Measurements from ENCODE around the gene AQP10.
A peak's percentile ranks its signal among the peaks of the same experiment; 100 is the strongest.
"Not testable (repeated sequence)": the region's sequence is repeated elsewhere in the genome, so short reads cannot be mapped to it uniquely, and the experiment has no call there.

AQP10 gene

GRCh38 chr1:154316704-154317103 lies 4.2 kb upstream of the AQP10 start:
- H3K4me3 ChIP-seq (ENCODE audit: control insufficient read depth, low read depth, low read length) = no peak overlapping the region
- DNase-seq (ENCODE audit: low read depth) = no peak
- TF ChIP-seq CTCF (IDR thresholded peaks at IDR 0.05; ENCODE audit: control insufficient read depth, insufficient read depth, low read depth, low read length, missing control alignments) = no peak

GRCh38 chr1:154318386-154318785 lies 2.5 kb upstream of the AQP10 start:
- DNase-seq (ENCODE audit: low read depth) = no peak
- no peak for TF ChIP-seq CTCF (IDR thresholded peaks at IDR 0.05; ENCODE audit: control insufficient read depth, insufficient read depth, low read depth, low read length, missing control alignments)

GRCh38 chr1:154321609-154321934 lies 679 bp downstream of the AQP10 start:
- H3K4me3 ChIP-seq (ENCODE audit: control insufficient read depth, low read depth, low read length); DNase-seq (ENCODE audit: low read depth): not testable (repeated sequence)

More at GRCh38 chr1:154318386-154318785, 2.5 kb upstream of the AQP10 start:
- H3K4me3 ChIP-seq (ENCODE audit: control insufficient read depth, low read depth, low read length) = no peak overlapping the region

DNA sequence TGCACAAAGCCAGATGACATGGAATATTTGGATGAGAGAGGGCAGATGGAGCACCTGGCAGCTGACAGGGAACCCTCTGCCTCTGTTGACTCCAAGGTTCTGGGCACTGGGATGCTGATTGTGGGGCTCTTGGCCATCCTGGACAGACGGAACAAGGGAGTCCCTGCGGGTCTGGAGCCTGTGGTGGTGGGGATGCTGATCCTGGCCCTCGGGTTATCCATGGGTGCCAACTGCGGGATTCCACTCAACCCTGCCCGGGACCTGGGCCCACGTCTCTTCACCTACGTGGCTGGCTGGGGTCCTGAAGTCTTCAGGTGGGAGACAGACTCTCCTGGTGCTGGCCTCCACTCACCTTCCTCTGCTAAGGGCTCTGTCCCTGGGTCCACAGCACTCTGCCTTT lies 2.6 kb downstream of the AQP10 start:
- no peak for TF ChIP-seq CTCF (IDR thresholded peaks at IDR 0.05; ENCODE audit: control insufficient read depth, insufficient read depth, low read depth, low read length, missing control alignments)
- no peak overlapping the region for H3K4me3 ChIP-seq (ENCODE audit: control insufficient read depth, low read depth, low read length)
- no peak for DNase-seq (ENCODE audit: low read depth)

GRCh38 chr1:154324241-154324640 lies 3.3 kb downstream of the AQP10 start:
- TF ChIP-seq CTCF (IDR thresholded peaks at IDR 0.05; ENCODE audit: control insufficient read depth, insufficient read depth, low read depth, low read length, missing control alignments) = no peak
- no peak overlapping the region for H3K4me3 ChIP-seq (ENCODE audit: control insufficient read depth, low read depth, low read length)
- DNase-seq (ENCODE audit: low read depth) = no peak

DNA sequence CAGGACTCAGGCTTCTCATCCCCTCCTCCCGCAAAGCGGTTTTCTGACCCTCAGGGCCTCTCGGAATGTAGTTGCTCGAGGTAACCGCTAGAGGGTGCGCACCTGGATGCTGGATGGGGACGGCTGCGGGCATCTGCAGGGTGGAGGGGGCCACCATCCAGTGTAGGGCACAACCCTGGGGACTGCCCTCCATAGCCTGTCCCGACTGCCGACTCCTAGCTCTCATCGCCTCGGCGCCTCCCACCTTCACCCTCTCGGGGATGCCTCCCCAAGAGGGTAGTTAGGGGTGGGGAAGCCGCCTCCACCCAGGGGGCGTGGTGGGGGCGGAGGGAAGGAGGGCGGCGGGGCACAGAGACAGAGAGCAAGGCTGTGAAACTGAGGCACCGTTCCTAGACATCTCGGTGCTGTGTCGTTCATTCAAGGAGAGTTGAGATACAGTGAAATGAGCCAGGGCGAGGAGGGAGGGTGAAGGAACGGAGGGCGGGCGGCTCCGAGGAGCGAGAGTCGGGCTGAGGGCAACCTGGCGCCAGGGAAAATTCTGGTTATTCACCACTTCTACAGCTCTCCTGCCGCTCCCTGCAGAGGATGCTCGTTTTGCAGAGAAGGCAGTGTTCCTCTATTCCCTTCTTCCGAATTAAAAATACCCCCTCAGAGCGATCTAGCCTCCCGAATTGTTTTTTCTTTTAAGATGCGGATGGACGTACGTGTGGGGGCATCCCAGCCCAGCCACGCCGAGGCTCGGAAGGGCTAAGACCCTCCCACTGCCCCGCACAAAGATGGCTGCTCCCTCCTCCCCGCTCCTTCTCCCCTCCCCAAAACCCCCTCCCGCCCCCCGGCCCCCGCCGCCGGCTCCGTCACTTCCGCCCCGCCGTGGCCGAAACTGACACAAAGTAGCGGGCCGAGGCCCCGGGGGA lies 4.0 kb downstream of the AQP10 start, which contains the start of gene ATP8B2:
TSS of gene ATP8B2 (plus strand) at position 857 of the 914 bp plus-strand sequence. CDS start 2,617 bp downstream, outside the sequence.
- H3K4me3 ChIP-seq (ENCODE audit: control insufficient read depth, low read depth, low read length) = peak within 1 kb of the TSS; percentile 96
- DNase-seq (ENCODE audit: low read depth) = no peak
- TF ChIP-seq CTCF (IDR thresholded peaks at IDR 0.05; ENCODE audit: control insufficient read depth, insufficient read depth, low read depth, low read length, missing control alignments) = peak; percentile 94
